SIG-M5 treated with dmso at 0.1 percent for 504 hours (cell line): ENCODE results near the gene LGALS3.

Experiments used
- DNase-seq: peaks from one replicate; lab custom pipeline; 2025; ENCODE audit not compliant: unreplicated experiment; lab: John Stamatoyannopoulos, UW

Gene LGALS3

DNA sequence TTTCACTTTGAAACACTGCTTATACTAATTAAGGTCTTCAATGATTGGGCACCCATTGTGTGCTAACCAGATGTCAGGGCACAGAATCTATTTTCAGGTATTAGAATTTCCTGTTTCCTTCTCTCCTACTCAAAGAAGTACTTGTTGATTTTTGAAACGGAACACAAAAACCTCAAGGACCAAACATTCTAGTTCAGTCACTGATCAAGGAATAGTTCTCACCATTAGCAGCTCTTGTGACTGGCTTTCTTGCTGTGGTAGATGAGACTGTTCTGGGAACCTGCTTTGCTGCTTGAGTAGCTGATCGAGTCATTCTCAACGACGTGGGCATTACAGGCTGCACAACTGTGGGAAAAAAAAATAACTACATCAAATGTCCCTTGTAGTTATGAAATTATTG lies 51.4 kb downstream of the LGALS3 start:
- no peak for DNase-seq

DNA sequence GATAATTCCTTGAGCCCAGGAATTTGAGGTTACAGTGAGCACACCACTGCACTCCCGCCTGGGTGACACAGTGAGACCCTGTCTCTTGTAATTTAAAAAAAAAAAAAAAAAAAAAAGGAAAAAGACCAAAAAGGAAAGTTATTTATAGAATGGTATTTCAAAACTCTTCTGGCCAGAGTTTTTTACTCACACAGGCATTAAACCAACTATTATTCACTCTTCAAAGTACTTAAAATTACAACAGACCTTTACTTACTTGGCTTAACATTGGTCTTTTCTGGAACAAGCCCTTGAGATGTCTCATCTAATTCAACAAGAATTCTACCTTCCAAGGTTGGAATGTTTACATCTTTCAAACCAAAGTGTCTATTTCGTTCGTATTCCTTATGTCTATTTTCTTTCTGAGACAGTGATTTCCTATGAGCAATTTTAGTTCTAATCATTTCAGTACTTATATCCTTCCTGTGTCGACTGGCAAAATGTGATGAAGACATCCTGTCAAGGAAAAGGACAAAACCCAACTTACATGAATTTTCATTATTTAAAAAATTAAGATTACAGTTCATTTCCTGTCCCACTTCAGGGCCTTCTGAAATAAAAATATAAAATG lies 59.7 kb downstream of the LGALS3 start:
- DNase-seq: no peak

DNA sequence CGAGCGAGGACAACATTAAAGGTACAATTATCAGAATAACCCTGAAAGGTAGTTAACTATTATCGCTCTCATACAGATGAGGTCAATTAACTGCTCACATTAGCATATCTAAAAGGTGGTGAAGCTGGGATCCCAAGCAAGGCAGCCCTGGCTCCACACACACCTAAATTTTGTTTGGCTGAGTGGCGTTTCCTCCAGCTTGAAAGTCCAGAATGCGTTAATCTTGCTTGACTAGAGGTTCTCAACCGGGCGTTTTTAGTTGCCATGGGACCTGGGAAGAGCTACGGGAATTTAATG lies 61.8 kb downstream of the LGALS3 start:
- DNase-seq: peak; percentile 11

DNA sequence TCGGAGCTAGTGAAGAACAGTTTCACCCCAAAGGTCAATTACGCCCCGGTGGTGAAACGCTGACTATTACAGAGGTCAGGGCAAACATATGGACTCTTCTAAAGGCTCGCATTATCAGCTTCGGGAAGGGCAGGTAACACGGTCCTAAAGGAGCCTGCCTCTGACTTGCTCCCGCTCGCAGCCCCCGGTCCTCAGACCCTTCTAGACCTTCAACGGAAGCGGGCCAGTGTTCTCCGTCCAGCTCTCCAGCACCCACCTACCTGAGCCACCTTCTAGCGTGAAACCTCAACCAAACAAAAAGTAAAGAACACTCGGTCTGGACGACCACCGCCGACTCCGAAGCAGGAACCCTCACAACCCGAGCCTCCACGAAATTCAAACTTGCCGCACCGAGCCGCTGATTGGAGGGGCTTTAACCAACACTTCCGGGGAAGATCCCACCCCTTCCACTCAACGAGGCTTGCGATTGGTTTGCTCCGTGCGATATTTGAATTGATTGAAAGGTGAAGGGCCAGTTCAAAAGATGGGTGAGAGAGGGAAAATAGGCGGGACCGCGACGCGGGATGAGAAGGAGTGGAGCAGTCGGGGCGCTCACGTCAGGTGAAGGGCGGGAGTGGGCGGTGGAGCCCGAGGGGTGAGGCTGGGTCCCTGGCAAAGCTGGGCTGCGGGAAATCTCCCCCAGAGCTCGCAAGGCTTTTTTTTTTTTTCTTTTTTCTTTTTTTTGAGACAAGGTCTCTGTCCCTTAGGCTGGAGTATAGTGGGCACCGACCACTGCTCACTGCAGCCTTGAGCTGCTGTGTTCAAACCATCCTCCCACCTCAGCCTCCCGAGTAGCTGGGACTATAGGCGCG lies 62.4 kb downstream of the LGALS3 start, which contains the start of gene DLGAP5:
DLGAP5 (minus strand) TSS at position 383 of the 851 bp plus-strand sequence. CDS start 2,406 bp downstream, outside the sequence.
- DNase-seq: peak; percentile 99

DNA sequence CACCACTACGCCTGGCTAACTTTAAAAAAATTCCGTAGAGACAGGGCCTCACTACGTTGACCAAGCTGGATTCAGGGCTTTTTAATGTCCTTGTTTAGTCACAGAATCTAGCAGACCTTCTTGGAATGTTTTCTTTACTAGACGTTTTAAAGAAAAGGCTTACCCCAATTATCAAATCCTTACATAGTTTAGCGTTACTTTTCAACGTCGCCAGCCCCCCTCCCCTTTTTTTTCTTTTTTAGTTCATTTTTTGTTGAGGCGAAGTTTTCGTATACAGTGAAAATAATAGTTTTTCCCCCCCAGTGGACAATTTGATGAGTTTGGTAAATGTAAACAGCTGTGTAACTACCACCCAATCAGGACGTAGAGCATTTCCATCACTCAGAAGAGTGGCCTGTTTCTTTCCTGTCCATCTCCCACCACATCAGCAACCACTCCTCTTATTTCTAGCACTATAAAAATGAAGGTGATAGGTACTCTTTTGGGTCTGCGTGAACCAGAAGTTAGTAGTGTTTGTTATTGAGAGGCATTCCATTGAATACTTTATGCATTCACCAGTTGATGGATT lies 63.1 kb downstream of the LGALS3 start:
- no peak for DNase-seq

DNA sequence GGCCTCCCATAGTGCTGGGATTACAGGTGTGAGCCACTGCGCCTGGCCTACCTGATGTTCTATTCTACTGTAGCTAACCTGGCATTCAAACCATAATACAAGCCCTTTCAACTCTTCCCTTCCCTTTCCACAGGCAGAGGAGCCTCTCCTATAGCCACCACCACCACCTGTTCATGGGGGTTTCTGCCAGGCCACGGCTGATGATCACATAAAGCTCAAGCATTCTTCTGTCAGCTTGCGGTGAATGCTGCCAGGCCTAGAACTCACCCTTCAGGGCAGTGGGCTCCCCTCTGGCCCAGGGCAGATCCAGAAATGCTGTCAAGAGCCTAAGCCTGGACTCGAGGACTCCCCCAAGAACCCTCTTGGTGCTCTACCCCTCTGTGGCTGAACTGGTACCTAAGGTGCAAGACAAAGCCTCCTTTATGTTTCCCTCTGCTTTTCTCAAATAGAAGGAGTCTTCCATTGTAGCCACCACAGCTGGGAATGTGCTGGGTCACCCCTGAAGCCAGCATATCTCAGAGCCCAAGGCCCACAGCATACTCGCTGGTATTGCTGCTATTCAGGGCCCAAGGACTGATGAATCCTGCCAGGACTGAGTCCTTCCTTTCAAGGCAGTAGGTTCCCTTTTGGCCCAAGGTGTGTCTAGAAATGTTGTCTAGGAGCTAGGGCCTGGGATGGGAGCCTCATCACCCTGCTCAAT lies 65.8 kb downstream of the LGALS3 start:
- DNase-seq: no peak
